Left ventricle myocardium inferior (tissue), 1 donor: ENCODE measurements around the gene RHOF. TPM values are rescaled to one million over a fixed set of nuclear protein-coding genes. Genes with fewer than 3 reads are reported as not detected.

Experiments
- DNase-seq: peaks from one replicate; pipeline ENCODE4 v3.0.0-alpha.2; 2020
- H3K27ac ChIP-seq: fragments of 200-600 bp; replicated peaks from 2 replicates; pipeline ENCODE4 v1.8.0; 2021
- H3K27me3 ChIP-seq: fragments of 200-600 bp; 2 replicates; pipeline ENCODE4 v1.8.0; 2021; ENCODE audit warnings: low read depth
- H3K36me3 ChIP-seq: fragments of 200-600 bp; 2 replicates; pipeline ENCODE4 v1.8.0; 2021
- H3K4me1 ChIP-seq: fragments of 200-600 bp; 2 replicates; pipeline ENCODE4 v1.8.0; 2021
- H3K4me3 ChIP-seq: fragments of 200-600 bp; 2 replicates; pipeline ENCODE4 v1.8.0; 2021; ENCODE audit warnings: mild to moderate bottlenecking, moderate library complexity
- H3K9me3 ChIP-seq: fragments of 200-600 bp; replicated peaks from 2 replicates; pipeline ENCODE4 v1.8.0; 2021
- intact Hi-C: fragments of 100-400 bp; cut with micrococcal nuclease; formaldehyde crosslinking; loops from one replicate; pipeline ENCODE4 v1.11.0; 2022
- total RNA-seq: library from RNA; stranded (reverse); fragmentation: NEBNext Ultra II Directional; extraction: Animal tissue kit (Norgen Biotek cat#: 25700); gene quantifications from one replicate; pipeline ENCODE4 v1.2.1, GENCODE V29; 2021
- TF ChIP-seq, protein P1 (sequence below): fragments of 200-600 bp; IDR thresholded peaks from 2 replicates; pipeline ENCODE4 v1.8.0; 2021; ENCODE audit warnings: antibody characterized with exemption, mild to moderate bottlenecking, borderline replicate concordance
- donor health status: DM: no; HTN: yes; CAD: no; lungs with severe emphysema.

The RHOF gene
- total RNA-seq, 1 donor from 2014 or later: 44.3 TPM

DNA sequence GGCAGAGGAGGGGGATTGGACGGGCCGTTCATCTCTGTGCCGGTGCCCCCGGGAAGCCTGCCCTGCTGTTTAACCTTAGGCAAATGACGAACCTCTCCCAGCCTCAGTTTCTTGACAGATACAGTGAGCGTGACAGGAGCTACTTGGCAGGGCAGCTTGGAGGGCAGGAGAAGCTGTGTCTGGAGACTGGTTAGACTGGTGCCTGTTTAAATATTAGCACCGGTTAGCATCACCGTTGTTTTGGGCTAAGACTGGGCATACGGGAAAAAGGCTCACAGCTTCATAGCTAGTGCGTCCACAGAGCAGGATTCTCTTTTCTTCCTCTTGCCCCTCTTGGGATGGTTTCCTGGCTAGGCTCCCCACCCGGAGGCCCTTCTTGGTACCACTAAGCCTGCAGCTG is 38.7 kb downstream of the RHOF start:
- no peaks in the 10 kb centered on the region for H3K9me3 ChIP-seq
- DNase-seq: no peak
- no peak overlapping the region for H3K4me3 ChIP-seq
- peak overlapping the region; percentile 85 for H3K27ac ChIP-seq
- peaks cover 31% of the 10 kb centered on the region for H3K4me1 ChIP-seq
- peaks cover 8% of the 10 kb centered on the region for H3K36me3 ChIP-seq
- H3K27me3 ChIP-seq: no peaks in the 10 kb centered on the region
- TF ChIP-seq, protein P1, sequence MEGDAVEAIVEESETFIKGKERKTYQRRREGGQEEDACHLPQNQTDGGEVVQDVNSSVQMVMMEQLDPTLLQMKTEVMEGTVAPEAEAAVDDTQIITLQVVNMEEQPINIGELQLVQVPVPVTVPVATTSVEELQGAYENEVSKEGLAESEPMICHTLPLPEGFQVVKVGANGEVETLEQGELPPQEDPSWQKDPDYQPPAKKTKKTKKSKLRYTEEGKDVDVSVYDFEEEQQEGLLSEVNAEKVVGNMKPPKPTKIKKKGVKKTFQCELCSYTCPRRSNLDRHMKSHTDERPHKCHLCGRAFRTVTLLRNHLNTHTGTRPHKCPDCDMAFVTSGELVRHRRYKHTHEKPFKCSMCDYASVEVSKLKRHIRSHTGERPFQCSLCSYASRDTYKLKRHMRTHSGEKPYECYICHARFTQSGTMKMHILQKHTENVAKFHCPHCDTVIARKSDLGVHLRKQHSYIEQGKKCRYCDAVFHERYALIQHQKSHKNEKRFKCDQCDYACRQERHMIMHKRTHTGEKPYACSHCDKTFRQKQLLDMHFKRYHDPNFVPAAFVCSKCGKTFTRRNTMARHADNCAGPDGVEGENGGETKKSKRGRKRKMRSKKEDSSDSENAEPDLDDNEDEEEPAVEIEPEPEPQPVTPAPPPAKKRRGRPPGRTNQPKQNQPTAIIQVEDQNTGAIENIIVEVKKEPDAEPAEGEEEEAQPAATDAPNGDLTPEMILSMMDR: no peak
- intact Hi-C loops: no loop called here

DNA sequence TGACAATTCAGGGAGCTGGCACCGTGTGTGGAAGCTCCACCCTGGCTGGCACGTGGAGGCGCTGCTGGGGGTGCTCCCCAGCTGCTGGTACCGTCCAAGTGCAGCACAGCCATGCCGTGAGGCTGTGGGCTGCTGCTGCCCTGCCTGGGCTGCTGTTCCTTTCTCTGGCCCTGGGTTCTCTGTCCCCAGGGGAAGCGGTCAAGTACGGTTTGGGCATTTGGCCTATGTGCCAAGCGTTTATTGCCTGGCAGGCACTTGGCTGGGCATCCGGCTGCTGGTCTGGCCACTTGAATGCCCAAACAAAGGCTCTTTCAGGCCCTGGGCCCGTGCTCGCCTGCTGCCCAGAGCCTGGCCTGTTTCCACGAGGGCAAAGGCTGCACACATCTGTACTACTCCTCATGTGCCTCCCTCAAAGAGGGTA is 39.6 kb downstream of the RHOF start:
- H3K36me3 ChIP-seq: peaks cover 8% of the 10 kb centered on the region
- peak; percentile 69 for DNase-seq
- intact Hi-C loops: no loop called here

DNA sequence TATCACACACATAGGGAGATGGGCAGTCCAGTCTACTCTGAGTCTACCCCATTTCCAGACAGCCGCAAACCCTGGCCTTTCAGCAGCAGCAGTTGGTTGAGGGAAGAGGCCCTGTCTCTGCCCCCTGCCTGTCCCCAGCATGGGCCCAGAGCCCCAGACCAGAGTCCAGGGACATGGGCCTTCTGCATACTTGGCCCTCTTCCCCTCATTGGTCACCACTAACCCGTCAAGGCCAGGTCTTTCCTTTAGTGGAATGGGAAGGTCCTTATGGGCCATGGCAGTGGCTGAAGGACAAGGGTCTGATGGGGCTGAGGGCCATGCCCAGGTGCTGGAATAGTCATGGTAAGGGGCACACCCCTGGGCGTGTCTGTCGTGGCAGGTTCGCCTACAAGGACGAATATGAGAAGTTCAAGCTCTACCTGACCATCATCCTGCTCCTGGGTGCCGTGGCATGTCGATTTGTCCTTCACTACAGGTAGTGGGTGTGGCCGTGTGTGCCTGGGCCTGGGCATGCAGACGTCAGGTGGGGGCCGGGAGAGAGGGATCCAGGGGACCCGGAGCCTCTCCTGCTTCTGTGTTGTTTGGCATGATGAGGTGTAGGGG is 41.6 kb downstream of the RHOF start:
- TF ChIP-seq, protein P1: no peak
- H3K9me3 ChIP-seq: no peaks in the 10 kb centered on the region
- intact Hi-C loops: no loop called here
- H3K27me3 ChIP-seq: no peaks in the 10 kb centered on the region
- no peak overlapping the region for H3K27ac ChIP-seq
- H3K36me3 ChIP-seq: peaks cover 8% of the 10 kb centered on the region
- no peak overlapping the region for H3K4me3 ChIP-seq
- peaks cover 43% of the 10 kb centered on the region for H3K4me1 ChIP-seq
- DNase-seq: no peak

More for the DNA sequence above, 39.6 kb downstream of the RHOF start:
- peaks cover 35% of the 10 kb centered on the region for H3K4me1 ChIP-seq
- H3K4me3 ChIP-seq: no peak overlapping the region
- peak overlapping the region; percentile 85 for H3K27ac ChIP-seq
- no peaks in the 10 kb centered on the region for H3K27me3 ChIP-seq
- TF ChIP-seq, protein P1: no peak
- no peaks in the 10 kb centered on the region for H3K9me3 ChIP-seq

- H3K27ac ChIP-seq: no peak overlapping the region
- peaks cover 8% of the 10 kb centered on the region for H3K36me3 ChIP-seq
- H3K27me3 ChIP-seq: no peaks in the 10 kb centered on the region
- intact Hi-C loops: no loop called here
- H3K4me3 ChIP-seq: no peak overlapping the region
- H3K4me1 ChIP-seq: peaks cover 43% of the 10 kb centered on the region
- DNase-seq: no peak
- TF ChIP-seq, protein P1: no peak
- no peaks in the 10 kb centered on the region for H3K9me3 ChIP-seq
Measured at GRCh38 chr12:121751034-121751433, 42.5 kb downstream of the RHOF start.

DNA sequence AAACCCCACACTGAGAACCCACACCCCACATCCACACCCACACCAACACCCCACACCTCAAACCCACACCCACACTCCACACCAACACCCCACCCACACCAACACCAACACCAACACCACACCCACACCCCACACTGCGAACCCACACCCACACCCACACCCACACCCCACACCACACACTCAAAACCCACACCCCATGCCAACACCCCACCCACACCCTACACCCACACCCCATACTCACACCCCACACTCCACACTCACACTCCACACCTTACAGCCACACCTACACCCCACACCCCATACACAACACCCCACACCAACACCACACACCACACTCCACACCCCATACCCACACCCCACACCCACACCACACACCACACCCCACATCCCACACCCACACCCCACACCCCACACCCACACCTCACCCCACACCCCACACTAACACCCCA is 43.0 kb downstream of the RHOF start:
- Histone ChIP-seq H3K36me3 (peaks cover 8% of the 10 kb centered on the region), H3K27ac (no peak overlapping the region), H3K9me3 (no peaks in the 10 kb centered on the region), H3K4me3 (no peak overlapping the region), H3K4me1 (peaks cover 43% of the 10 kb centered on the region), H3K27me3 (no peaks in the 10 kb centered on the region)
- intact Hi-C loops: no loop called here
- DNase-seq: no peak
- TF ChIP-seq, protein P1: no peak
